GM21825 (cell line): ENCODE data around the gene TSPEAR.
"Not testable (repeated sequence)": the region's sequence is repeated elsewhere in the genome, so short reads cannot be mapped to it uniquely, and the experiment has no call there.

ENCODE experiments used
- ATAC-seq: cut with Tn5 transposase; IDR thresholded peaks from one replicate; pipeline ENCODE4 v1.9.1; 2021; ENCODE audit warnings: mild to moderate bottlenecking, moderate library complexity; ENCODE audit not compliant: unreplicated experiment

The TSPEAR gene

GRCh38 chr21:44575307-44576024 lies 135.9 kb downstream of the TSPEAR start:
- ATAC-seq: no peak

GRCh38 chr21:44574457-44575306 lies 136.7 kb downstream of the TSPEAR start:
- no peak for ATAC-seq

- not testable (repeated sequence) for ATAC-seq
These were observed 137.5 kb downstream of the TSPEAR start, which contains the start of gene KRTAP10-4 for GRCh38 chr21:44573630-44574456. Gene KRTAP10-4 (plus strand): TSS chr21:44573729. CDS start chr21:44573759, 30 bp downstream.

- no peak for ATAC-seq
These were observed 138.3 kb downstream of the TSPEAR start for GRCh38 chr21:44572959-44573583.

- no peak for ATAC-seq
These were observed 139.3 kb downstream of the TSPEAR start for GRCh38 chr21:44571844-44572782.

GRCh38 chr21:44571296-44571695 lies 140.1 kb downstream of the TSPEAR start:
- no peak for ATAC-seq

- ATAC-seq: no peak
These were observed 141.4 kb downstream of the TSPEAR start for GRCh38 chr21:44569861-44570517.

- no peak for ATAC-seq
These were observed 142.5 kb downstream of the TSPEAR start for GRCh38 chr21:44568667-44569556.

- ATAC-seq: no peak
These were observed 143.1 kb downstream of the TSPEAR start for GRCh38 chr21:44568261-44568660.

GRCh38 chr21:44567481-44568171 lies 143.7 kb downstream of the TSPEAR start:
- ATAC-seq: no peak

- no peak for ATAC-seq
These were observed 145.0 kb downstream of the TSPEAR start for GRCh38 chr21:44566403-44566802.

GRCh38 chr21:44564886-44565598 lies 146.3 kb downstream of the TSPEAR start:
- no peak for ATAC-seq

- no peak for ATAC-seq
These were observed 147.3 kb downstream of the TSPEAR start for GRCh38 chr21:44564099-44564498.

- ATAC-seq: no peak
These were observed 152.7 kb downstream of the TSPEAR start, which contains the start of gene KRTAP10-3 for GRCh38 chr21:44558695-44559094. Gene KRTAP10-3 (minus strand): TSS chr21:44558795. CDS start chr21:44558715, 80 bp downstream.

- not testable (repeated sequence) for ATAC-seq
These were observed 153.1 kb downstream of the TSPEAR start for GRCh38 chr21:44558329-44558675.

GRCh38 chr21:44557491-44558328 lies 153.7 kb downstream of the TSPEAR start:
- no peak for ATAC-seq
